Skeletal muscle tissue (tissue), 4 donors: ENCODE measurements around the gene EWSR1. TPM values are rescaled to one million over a fixed set of nuclear protein-coding genes. Genes with fewer than 3 reads are reported as not detected.
"Not testable (repeated sequence)": the region's sequence is repeated elsewhere in the genome, so short reads cannot be mapped to it uniquely, and the experiment has no call there.

Experiments
- H3K27ac ChIP-seq: one replicate; pipeline ENCODE4 v1.7.0; 2013; ENCODE audit warnings: mild to moderate bottlenecking, low read depth, low read length, inconsistent platforms
- H3K27me3 ChIP-seq, 3 donors: one replicate each; pipeline ENCODE4 v1.7.0; 2013; ENCODE audit warnings: low read length in 3 of 3; ENCODE audit not compliant: control insufficient read depth in 3 of 3, insufficient read depth in 3 of 3
- H3K36me3 ChIP-seq, 3 donors: one replicate each; pipeline ENCODE4 v1.7.0; 2013; ENCODE audit warnings: low read length in 3 of 3; ENCODE audit not compliant: control insufficient read depth in 3 of 3, insufficient read depth in 3 of 3
- H3K4me1 ChIP-seq, 3 donors: one replicate each; pipeline ENCODE4 v1.7.0; 2013; ENCODE audit warnings: low read length in 3 of 3, mild to moderate bottlenecking in 3 of 3; ENCODE audit not compliant: control insufficient read depth in 3 of 3, insufficient read depth in 3 of 3
- H3K4me3 ChIP-seq, 3 donors: one replicate each; pipeline ENCODE4 v1.7.0; 2013; ENCODE audit warnings: low read length in 3 of 3
- H3K9ac ChIP-seq, 3 donors: one replicate each; pipeline ENCODE4 v1.7.0; 2013; ENCODE audit warnings: low read length in 3 of 3, mild to moderate bottlenecking in 3 of 3, moderate library complexity in 2 of 3, low read depth in 1 of 3
- H3K9me3 ChIP-seq, 3 donors: one replicate each; pipeline ENCODE4 v1.7.0; 2013; ENCODE audit warnings: low read length in 3 of 3; ENCODE audit not compliant: control insufficient read depth in 3 of 3
- total RNA-seq: library from RNA; depleted of rRNA; stranded (reverse); fragments of >200 nt; gene quantifications from one replicate; pipeline ENCODE4 v1.2.3, GENCODE V29; 2014
- donor health status: Osteomylitis.

The EWSR1 gene
- total RNA-seq, 1 donor from 2014 or later = 84.5 TPM

DNA sequence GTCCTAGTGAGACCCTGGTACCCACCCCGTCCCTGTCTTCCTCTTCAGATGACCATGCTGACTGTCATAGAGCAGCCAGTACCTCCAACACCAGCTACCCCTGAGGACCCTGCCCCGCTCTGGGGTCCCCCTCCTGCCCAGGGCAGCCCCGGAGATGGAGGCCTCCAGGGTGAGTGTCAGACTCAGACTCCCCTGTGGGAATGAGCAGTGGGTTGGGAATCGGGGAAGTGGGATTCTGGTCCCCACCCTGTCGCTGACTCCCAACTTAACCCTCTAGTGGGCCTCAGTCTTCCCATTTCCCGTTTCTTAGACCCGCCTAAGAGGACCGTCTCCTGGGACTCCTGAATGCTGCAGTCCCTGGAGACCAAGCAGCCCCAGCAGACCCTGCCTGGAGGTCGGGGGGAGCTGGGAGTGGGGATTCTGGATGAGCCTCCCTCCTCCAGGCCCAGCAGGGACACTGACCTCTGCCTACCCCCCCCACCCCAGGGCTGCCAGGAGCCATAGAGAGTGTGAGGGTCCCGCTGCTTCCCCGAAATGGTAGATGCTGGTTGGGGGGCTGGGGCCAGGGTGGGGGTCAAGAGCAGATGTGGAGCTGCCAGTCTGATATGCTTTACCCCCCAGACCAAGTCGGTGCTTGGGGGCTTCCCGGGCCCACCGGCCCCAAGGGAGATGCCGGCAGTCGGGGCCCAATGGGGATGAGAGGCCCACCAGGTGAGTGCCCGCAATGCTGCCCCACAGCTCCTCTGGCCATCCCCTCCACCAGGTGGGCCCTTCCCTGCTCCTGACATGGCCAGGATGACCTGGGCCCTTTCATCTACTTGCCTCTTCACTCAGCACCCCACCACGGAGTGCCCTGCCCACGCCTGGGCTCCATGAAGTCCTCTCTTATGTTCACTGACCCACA lies 36.8 kb upstream of the EWSR1 start:
- Histone ChIP-seq H3K9ac (no peak overlapping the region), H3K27me3 (no peaks in the 10 kb centered on the region), H3K4me1 (peaks cover 3 to 10% (median 4%) of the 10 kb centered on the region in 3 donors), H3K36me3 (no peaks in the 10 kb centered on the region), H3K27ac (no peak overlapping the region), H3K4me3 (no peak overlapping the region), H3K9me3 (no peaks in the 10 kb centered on the region)

DNA sequence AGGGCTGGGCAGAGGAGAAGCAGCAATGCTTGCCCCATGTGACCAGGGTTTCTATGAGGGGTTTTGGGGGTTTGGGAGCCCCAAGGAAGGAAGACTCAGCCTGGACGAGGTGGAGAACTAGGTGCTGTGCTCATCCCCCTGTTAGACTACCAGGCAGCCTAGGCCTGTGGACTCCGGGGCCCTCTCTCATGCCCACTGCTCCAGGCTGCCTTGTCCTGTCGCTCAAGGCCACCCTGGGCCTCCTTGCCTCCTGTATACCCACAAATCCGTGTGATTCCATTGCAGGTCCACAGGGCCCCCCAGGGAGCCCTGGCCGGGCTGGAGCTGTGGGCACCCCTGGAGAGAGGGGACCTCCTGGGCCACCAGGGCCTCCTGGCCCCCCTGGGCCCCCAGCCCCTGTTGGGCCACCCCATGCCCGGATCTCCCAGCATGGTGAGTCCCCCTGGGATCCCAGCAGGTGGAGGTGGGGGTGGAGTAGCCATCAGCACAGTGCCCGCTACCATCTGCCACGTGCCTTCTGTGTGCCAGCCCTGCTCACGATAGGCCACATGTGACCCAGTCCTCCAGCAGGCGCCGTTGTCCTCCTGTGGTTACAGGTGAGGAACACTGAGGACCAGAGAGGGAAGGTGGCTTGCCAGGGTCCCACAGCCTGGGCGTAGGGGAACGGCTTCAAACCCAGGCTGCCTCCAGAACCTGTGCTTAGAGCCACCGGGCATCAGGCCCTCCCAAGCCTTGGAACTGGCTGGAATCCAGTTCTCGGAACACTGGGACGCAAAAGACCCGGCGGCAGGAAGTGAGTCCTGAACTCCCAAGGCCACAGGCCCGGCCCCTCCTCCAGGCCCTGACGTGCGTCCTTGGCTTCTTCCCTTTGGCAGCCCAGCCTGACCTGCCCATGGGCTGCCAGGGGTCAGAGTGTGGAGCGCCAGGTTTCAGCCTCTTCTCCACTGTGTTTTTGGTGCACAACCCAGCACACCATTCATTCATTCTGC lies 35.8 kb upstream of the EWSR1 start:
- H3K9me3 ChIP-seq = no peaks in the 10 kb centered on the region
- H3K36me3 ChIP-seq = no peaks in the 10 kb centered on the region
- H3K27ac ChIP-seq = no peak overlapping the region
- H3K4me3 ChIP-seq = no peak overlapping the region
- no peak overlapping the region for H3K9ac ChIP-seq
- H3K4me1 ChIP-seq = peaks cover 2 to 9% (median 3%) of the 10 kb centered on the region in 3 donors
- H3K27me3 ChIP-seq = no peaks in the 10 kb centered on the region

DNA sequence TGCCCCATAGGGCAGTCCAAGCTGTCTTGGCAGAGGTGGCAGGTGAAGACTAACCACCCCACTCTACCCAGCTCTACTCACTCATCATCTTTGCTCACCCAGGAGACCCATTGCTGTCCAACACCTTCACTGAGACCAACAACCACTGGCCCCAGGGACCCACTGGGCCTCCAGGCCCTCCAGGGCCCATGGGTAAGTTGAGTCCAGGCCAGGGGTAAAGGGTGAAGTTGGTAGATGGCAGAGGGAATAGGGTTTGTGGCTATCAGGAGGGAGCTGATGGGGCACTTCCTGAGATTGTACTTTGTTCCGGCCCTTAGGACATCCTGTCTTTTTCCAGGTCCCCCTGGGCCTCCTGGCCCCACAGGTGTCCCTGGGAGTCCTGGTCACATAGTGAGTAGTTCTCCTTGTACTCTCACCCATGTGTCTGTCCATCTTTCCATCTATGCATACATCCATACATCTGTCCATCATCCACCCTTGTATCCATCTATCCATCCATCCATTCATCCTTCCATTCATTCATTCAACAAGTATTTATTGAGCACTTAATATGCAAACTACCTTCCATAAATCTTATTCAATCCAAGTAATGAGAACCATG lies 34.7 kb upstream of the EWSR1 start:
- H3K36me3 ChIP-seq = no peaks in the 10 kb centered on the region
- H3K27me3 ChIP-seq = no peaks in the 10 kb centered on the region
- peaks cover 2 to 9% (median 3%) of the 10 kb centered on the region in 3 donors for H3K4me1 ChIP-seq
- no peak overlapping the region for H3K4me3 ChIP-seq
- no peak overlapping the region for H3K27ac ChIP-seq
- H3K9me3 ChIP-seq = no peaks in the 10 kb centered on the region
- no peak overlapping the region for H3K9ac ChIP-seq

DNA sequence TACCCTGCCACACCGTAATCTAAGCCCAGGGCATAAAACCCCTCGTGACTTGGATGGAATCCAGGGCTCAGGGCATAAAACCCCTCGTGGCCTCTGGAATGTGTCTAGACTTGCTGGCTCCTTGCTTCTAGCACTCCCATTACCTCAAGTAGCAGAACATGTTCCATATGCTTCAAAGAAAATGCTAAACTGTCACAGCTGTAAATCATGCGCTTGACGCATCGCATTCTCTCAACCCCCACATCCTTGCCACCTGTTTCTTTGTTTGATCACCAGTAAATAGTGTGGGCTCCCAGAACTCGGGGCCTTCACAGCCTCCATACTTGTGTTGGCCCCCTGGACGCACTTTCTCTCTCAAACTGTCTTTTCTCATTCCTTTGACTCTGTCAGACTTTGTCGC lies 27.6 kb upstream of the EWSR1 start:
- H3K4me3 ChIP-seq, H3K36me3 ChIP-seq, H3K27me3 ChIP-seq, H3K9me3 ChIP-seq, H3K9ac ChIP-seq, H3K27ac ChIP-seq, H3K4me1 ChIP-seq: not testable (repeated sequence)

DNA sequence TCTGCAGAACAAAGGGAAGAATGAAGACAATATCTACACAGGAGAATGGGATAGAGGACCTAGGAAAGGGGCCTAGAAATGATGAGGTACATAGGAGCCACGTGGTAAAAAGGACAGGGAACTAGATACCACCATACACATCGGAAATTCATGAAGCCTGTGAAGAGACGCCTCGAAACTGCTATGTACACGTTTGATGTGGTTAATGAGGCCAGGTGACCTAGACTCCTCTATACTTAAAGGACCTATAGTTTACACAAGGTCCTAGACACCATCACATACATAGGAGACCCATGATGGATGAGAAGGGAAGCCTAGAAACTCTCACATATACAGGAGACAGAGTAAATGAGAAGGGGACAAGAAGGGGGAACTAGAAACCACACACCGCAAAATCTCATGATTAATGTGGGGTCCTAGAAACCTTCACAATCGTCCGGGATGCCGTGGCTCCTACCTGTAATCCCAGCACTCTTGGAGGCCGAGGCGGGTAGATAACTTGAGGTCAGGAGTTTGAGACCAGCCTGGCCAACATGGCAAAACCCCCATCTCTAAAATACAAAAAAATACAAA lies 24.1 kb upstream of the EWSR1 start:
- Histone ChIP-seq H3K27ac (no peak overlapping the region), H3K4me3 (no peak overlapping the region), H3K9ac (no peak overlapping the region), H3K27me3 (no peaks in the 10 kb centered on the region), H3K36me3 (no peaks in the 10 kb centered on the region), H3K4me1 (no peaks in the 10 kb centered on the region), H3K9me3 (no peaks in the 10 kb centered on the region)

DNA sequence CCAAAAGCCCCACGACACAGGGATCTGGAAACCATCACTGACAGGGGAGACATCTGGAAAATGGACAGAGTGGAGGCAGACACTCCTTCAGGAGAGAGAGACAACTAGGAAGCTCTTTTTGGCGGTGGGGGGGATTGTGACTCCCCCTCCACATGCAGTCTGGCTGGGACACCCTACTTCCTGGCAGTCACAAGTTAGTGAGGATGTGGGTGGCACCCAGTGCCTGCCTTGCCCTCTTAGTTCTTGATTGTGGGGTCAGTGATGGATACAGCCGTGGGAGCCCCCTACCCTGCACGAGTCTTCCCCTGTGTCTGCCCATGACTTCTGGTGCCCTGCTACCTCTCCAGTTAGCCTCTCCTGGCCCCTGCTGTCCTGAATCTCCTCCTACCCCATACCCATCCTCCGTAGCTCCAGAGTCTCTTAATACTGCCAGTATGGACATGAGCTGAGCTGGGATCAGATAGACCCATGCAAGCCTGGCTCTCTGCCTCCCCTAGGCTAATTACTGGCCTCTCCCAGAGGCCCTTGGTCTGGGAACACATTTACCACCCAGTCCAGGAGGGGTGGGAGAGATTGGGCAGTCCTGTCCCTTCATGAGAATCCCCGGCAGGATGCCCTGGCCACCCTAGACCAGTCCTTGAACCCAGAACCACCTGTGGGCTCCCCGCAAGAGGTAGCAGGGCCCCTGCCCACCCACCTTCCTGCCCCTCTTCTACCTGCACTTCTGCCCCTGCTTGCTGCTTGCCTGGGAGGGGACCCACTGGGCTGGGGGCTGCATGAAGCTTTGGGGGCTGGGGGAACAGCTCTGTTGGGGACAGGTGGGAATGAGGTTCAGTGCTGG lies 23.1 kb upstream of the EWSR1 start:
- no peak overlapping the region for H3K9ac ChIP-seq
- no peaks in the 10 kb centered on the region for H3K27me3 ChIP-seq
- no peaks in the 10 kb centered on the region for H3K36me3 ChIP-seq
- H3K27ac ChIP-seq = no peak overlapping the region
- H3K9me3 ChIP-seq = no peaks in the 10 kb centered on the region
- no peak overlapping the region for H3K4me3 ChIP-seq
- no peaks in the 10 kb centered on the region for H3K4me1 ChIP-seq

DNA sequence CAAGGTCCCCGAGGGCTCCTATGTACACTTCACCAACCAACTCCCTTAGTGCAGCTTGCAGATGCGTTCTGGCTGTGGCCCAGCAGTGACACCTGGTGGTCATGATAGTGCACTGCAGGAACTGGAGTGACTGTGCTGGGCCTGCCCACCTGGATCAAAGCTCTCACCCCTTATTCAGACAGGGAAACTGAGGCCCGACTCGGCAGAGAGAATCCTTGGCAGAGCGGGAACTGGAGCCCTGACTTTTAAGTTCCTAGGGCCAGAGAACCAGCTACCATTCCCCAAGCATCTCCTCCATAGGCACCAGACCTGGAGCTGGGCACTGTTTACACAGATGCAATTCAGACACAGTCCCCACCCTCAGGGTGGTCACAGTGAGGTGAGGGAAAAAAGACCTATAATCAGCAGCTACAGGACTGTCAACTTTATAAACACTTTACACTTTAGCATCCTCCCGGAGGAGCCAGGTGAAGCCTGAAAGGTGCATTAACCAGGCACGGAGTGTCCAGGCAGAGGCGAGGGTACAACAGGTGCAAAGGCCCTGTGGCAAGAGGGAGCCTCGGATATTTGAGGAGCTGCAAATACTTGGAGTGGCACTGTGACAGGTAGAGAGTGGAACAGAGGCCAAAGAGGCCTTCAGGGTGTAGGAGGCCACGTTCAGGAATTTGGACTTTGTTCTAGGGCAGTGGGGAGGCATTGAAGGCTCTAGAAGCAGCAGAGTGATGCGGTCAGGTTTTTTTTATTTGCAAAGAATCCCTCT lies 22.3 kb upstream of the EWSR1 start:
- Histone ChIP-seq H3K9ac (no peak overlapping the region), H3K4me1 (no peaks in the 10 kb centered on the region), H3K27me3 (no peaks in the 10 kb centered on the region), H3K9me3 (no peaks in the 10 kb centered on the region), H3K4me3 (no peak overlapping the region), H3K27ac (no peak overlapping the region), H3K36me3 (no peaks in the 10 kb centered on the region)

DNA sequence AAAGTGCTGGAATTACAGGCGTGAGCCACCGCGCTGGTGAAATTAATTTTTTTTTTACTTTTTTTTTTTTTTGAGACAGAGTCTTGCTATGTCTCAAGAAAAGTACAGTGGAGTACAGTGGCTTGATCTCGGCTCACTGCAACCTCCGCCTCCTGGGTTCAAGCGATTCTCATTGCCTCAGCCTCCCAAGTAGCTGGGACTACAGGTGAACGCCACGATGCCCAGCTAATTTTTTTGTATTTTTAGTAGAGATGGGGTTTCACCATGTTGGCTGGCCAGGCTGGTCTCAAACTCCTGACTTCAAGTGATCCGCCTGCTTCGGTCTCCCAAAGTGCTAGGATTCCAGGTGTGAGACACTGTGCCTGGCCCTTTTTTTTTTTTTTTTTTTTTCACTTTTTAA lies 20.2 kb upstream of the EWSR1 start:
- H3K4me1 ChIP-seq, H3K36me3 ChIP-seq: not testable (repeated sequence)

More for the DNA sequence above, 20.2 kb upstream of the EWSR1 start:
- H3K27me3 ChIP-seq, H3K27ac ChIP-seq, H3K9me3 ChIP-seq, H3K9ac ChIP-seq, H3K4me3 ChIP-seq: not testable (repeated sequence)
